Liver (tissue), 9 donors: ENCODE measurements around the gene B3GALT5. TPM values are rescaled to one million over a fixed set of nuclear protein-coding genes. Genes with fewer than 3 reads are reported as not detected.

ENCODE experiments used
- DNase-seq: peaks from one replicate; pipeline ENCODE4 v3.0.0-alpha.2; 2017; ENCODE audit warnings: low spot score
- H3K27ac ChIP-seq, 2 donors: one replicate each; pipeline ENCODE4 v1.7.0; 2013; ENCODE audit warnings: inconsistent platforms in 2 of 2, low read length in 2 of 2, control low read depth in 1 of 2, low read depth in 1 of 2, mild to moderate bottlenecking in 1 of 2
- H3K27me3 ChIP-seq, 4 donors: one replicate each; pipeline versions ENCODE4 v1.6.1 to v1.7.0; 2013; ENCODE audit warnings: low read length in 3 of 4, inconsistent platforms in 1 of 4, mild to moderate bottlenecking in 1 of 4, moderate library complexity in 1 of 4; ENCODE audit not compliant: control insufficient read depth in 4 of 4, insufficient read depth in 4 of 4
- H3K36me3 ChIP-seq, 4 donors: one replicate each; pipeline versions ENCODE4 v1.6.1 to v1.7.0; 2013; ENCODE audit warnings: low read length in 3 of 4, mild to moderate bottlenecking in 3 of 4, low read depth in 1 of 4, moderate library complexity in 1 of 4; ENCODE audit not compliant: control insufficient read depth in 4 of 4, insufficient read depth in 3 of 4
- H3K4me1 ChIP-seq, 4 donors: one replicate each; pipeline versions ENCODE4 v1.6.1 to v1.7.0; 2013; ENCODE audit warnings: low read length in 3 of 4, mild to moderate bottlenecking in 3 of 4, moderate library complexity in 1 of 4; ENCODE audit not compliant: control insufficient read depth in 4 of 4, insufficient read depth in 4 of 4
- H3K4me3 ChIP-seq, 3 donors: one replicate each; pipeline versions ENCODE4 v1.6.1 to v1.7.0; 2013; ENCODE audit warnings: low read length in 3 of 3, control low read depth in 1 of 3, low read depth in 1 of 3, mild to moderate bottlenecking in 1 of 3
- H3K9ac ChIP-seq, 2 donors: one replicate each; pipeline ENCODE4 v1.7.0; 2013; ENCODE audit warnings: low read length in 2 of 2, mild to moderate bottlenecking in 2 of 2, moderate library complexity in 2 of 2, control low read depth in 1 of 2, low read depth in 1 of 2
- H3K9me3 ChIP-seq, 4 donors: one replicate each; pipeline versions ENCODE4 v1.6.1 to v1.7.0; 2013; ENCODE audit warnings: low read length in 3 of 4; ENCODE audit not compliant: control insufficient read depth in 4 of 4
- EGR1 ChIP-seq, 2 donors: IDR thresholded peaks; 2 replicates each; pipeline ENCODE4 v1.6.1; 2016 to 2018; ENCODE audit warnings: antibody characterized with exemption in 2 of 2, low read depth in 2 of 2
- FOXA1 ChIP-seq: IDR thresholded peaks from 2 replicates; pipeline ENCODE4 v1.6.1; 2016; ENCODE audit warnings: antibody characterized with exemption
- FOXA2 ChIP-seq: IDR thresholded peaks from 2 replicates; pipeline ENCODE4 v1.6.1; 2016; ENCODE audit warnings: antibody characterized with exemption
- GABPA ChIP-seq, 2 donors: IDR thresholded peaks in 1 of 2; conservative IDR thresholded peaks in 1 of 2; 2 replicates each; pipeline ENCODE4 v1.6.1; 2016; ENCODE audit warnings: antibody characterized with exemption in 2 of 2, mild to moderate bottlenecking in 1 of 2, moderate library complexity in 1 of 2
- HNF4A ChIP-seq, 2 donors: conservative IDR thresholded peaks; 2 replicates each; pipeline ENCODE4 v1.6.1; 2016; ENCODE audit warnings: antibody characterized with exemption in 2 of 2, mild to moderate bottlenecking in 2 of 2
- HNF4G ChIP-seq: IDR thresholded peaks from 2 replicates; pipeline ENCODE4 v1.6.1; 2016; ENCODE audit warnings: antibody characterized with exemption
- JUND ChIP-seq, 2 donors: IDR thresholded peaks; 2 replicates each; pipeline ENCODE4 v1.6.1; 2016; ENCODE audit warnings: antibody characterized with exemption in 2 of 2
- MAX ChIP-seq: IDR thresholded peaks from 2 replicates; pipeline ENCODE4 v1.6.1; 2016; ENCODE audit warnings: antibody characterized with exemption
- NR2F2 ChIP-seq: IDR thresholded peaks from 2 replicates; pipeline ENCODE4 v1.6.1; 2016; ENCODE audit warnings: antibody characterized with exemption
- RAD21 ChIP-seq, 2 donors: IDR thresholded peaks; 2 replicates each; pipeline ENCODE4 v1.6.1; 2016; ENCODE audit warnings: antibody characterized with exemption in 2 of 2, mild to moderate bottlenecking in 2 of 2
- REST ChIP-seq: IDR thresholded peaks from 2 replicates; pipeline ENCODE4 v1.6.1; 2016; ENCODE audit warnings: antibody characterized with exemption, mild to moderate bottlenecking
- RXRA ChIP-seq, 2 donors: IDR thresholded peaks; 2 replicates each; pipeline ENCODE4 v1.6.1; 2017 to 2018; ENCODE audit warnings: antibody characterized with exemption in 2 of 2, mild to moderate bottlenecking in 1 of 2
- SP1 ChIP-seq: IDR thresholded peaks from 2 replicates; pipeline ENCODE4 v1.6.1; 2018; ENCODE audit warnings: antibody characterized with exemption, mild to moderate bottlenecking
- TAF1 ChIP-seq: conservative IDR thresholded peaks from 2 replicates; pipeline ENCODE4 v1.6.1; 2016; ENCODE audit warnings: antibody characterized with exemption, mild to moderate bottlenecking
- YY1 ChIP-seq: IDR thresholded peaks from 2 replicates; pipeline ENCODE4 v1.6.1; 2016; ENCODE audit warnings: antibody characterized with exemption, mild to moderate bottlenecking
- ZBTB33 ChIP-seq: IDR thresholded peaks from 2 replicates; pipeline ENCODE4 v1.6.1; 2016; ENCODE audit warnings: antibody characterized with exemption
- WGBS: extraction: QIAGEN DNeasy Blood & Tissue Kit; methylation state at CpG from one replicate; pipeline ENCODE4 v1.1.7; 2013; 5-methylcytosine and 5-hydroxymethylcytosine counted together
- polyA plus RNA-seq, 2 donors: library from polyadenylated mRNA; stranded (reverse) in 1 of 2; unstranded in 1 of 2; fragments of 200-250 nt in 1 of 2; fragments of >200 nt in 1 of 2; fragmentation: Nextera tagmentation in 1 of 2; extraction: Ambion mirVana in 1 of 2; gene quantifications; one replicate each; pipeline versions ENCODE4 v1.2.1 to v1.2.3, GENCODE V29; 2013 to 2015
- total RNA-seq, 2 donors: library from RNA; depleted of rRNA; stranded (reverse); fragments of >200 nt; gene quantifications; one replicate each; pipeline ENCODE4 v1.2.3, GENCODE V29; 2014
- TF ChIP-seq, protein P1 (sequence below): fragments of 150-350 bp; IDR thresholded peaks from 2 replicates; pipeline ENCODE4 v1.5.1; 2017; ENCODE audit warnings: improper control_type of control experiment, low read depth, low read length; ENCODE audit not compliant: missing input control
- TF ChIP-seq, protein P2 (sequence below): IDR thresholded peaks from 2 replicates; pipeline ENCODE4 v1.6.1; 2016; ENCODE audit warnings: antibody characterized with exemption
- donor health status: healthy.
- donor health status: healthy.
- donor health status: healthy.
- donor health status: healthy.
- donor health status: healthy.

Gene B3GALT5
- total and polyA plus RNA-seq, 4 donors, result 0.05 to 0.33 (median 0.10) TPM

DNA sequence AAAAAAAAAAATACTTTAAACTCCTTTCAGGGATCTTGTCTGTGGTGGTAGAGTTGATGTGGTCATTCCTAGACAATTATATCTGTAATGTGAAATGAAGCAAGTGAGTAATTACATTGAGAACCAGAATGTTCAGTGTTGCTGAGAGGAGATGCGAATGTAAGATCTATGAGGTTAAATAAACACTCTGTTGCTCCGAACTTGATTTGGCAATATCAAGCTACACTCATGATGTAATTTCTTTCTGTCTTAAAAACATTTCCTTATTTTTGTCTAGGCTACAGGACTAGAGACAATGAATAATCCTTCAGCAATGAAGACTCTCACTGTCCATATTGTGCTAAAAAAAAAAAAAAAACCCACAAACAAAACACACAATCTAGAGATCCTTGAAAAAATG is 69.1 kb downstream of the B3GALT5 start:
- DNase-seq, result no peak
- Histone ChIP-seq H3K27me3 (no peaks in the 10 kb centered on the region), H3K9me3 (no peaks in the 10 kb centered on the region), H3K4me3 (no peak overlapping the region), H3K36me3 (no peaks in the 10 kb centered on the region), H3K4me1 (no peaks in the 10 kb centered on the region), H3K9ac (no peak overlapping the region), H3K27ac (no peak overlapping the region)
- TF ChIP-seq JUND (IDR thresholded peaks at IDR 0.05) (no peak), MAX (no peak), RAD21 (IDR thresholded peaks at IDR 0.05) (no peak), GABPA (IDR thresholded peaks at IDR 0.05 in 1 of 2, conservative IDR thresholded peaks at IDR 0.05 in 1 of 2) (no peak), FOXA1 (no peak), HNF4G (no peak), RXRA (IDR thresholded peaks at IDR 0.05) (no peak), EGR1 (IDR thresholded peaks at IDR 0.05; ENCODE audit: low read depth in 2 of 2) (no peak), YY1 (no peak), NR2F2 (no peak), FOXA2 (no peak), TAF1 (no peak), SP1 (no peak)
- TF ChIP-seq, protein P1, sequence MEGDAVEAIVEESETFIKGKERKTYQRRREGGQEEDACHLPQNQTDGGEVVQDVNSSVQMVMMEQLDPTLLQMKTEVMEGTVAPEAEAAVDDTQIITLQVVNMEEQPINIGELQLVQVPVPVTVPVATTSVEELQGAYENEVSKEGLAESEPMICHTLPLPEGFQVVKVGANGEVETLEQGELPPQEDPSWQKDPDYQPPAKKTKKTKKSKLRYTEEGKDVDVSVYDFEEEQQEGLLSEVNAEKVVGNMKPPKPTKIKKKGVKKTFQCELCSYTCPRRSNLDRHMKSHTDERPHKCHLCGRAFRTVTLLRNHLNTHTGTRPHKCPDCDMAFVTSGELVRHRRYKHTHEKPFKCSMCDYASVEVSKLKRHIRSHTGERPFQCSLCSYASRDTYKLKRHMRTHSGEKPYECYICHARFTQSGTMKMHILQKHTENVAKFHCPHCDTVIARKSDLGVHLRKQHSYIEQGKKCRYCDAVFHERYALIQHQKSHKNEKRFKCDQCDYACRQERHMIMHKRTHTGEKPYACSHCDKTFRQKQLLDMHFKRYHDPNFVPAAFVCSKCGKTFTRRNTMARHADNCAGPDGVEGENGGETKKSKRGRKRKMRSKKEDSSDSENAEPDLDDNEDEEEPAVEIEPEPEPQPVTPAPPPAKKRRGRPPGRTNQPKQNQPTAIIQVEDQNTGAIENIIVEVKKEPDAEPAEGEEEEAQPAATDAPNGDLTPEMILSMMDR, result no peak
- 67% methylated on average over 2 of the region's 2 CpGs for WGBS

GRCh38 chr21:39685236-39685635 is 72.5 kb downstream of the B3GALT5 start:
- Histone ChIP-seq H3K9me3 (no peaks in the 10 kb centered on the region), H3K9ac (no peak overlapping the region), H3K36me3 (no peaks in the 10 kb centered on the region), H3K27me3 (peaks cover 0 to 6% (median 0%) of the 10 kb centered on the region in 4 donors), H3K4me3 (no peak overlapping the region), H3K4me1 (no peaks in the 10 kb centered on the region), H3K27ac (no peak overlapping the region)
- DNase-seq, result no peak
- 52% methylated on average over 1 of the region's 1 CpG for WGBS
- TF ChIP-seq GABPA (IDR thresholded peaks at IDR 0.05 in 1 of 2, conservative IDR thresholded peaks at IDR 0.05 in 1 of 2), result no peak
- no peak for TF ChIP-seq NR2F2
- TF ChIP-seq YY1, result no peak
- TF ChIP-seq, protein P1, result no peak
- no peak for TF ChIP-seq TAF1
- no peak for TF ChIP-seq JUND (IDR thresholded peaks at IDR 0.05)
- no peak for TF ChIP-seq RXRA (IDR thresholded peaks at IDR 0.05)
- TF ChIP-seq HNF4G, result no peak
- TF ChIP-seq, protein P2, sequence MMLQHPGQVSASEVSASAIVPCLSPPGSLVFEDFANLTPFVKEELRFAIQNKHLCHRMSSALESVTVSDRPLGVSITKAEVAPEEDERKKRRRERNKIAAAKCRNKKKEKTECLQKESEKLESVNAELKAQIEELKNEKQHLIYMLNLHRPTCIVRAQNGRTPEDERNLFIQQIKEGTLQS, result no peak
- TF ChIP-seq MAX, result no peak
- TF ChIP-seq FOXA2, result no peak
- TF ChIP-seq HNF4A (conservative IDR thresholded peaks at IDR 0.05), result no peak
- no peak for TF ChIP-seq EGR1 (IDR thresholded peaks at IDR 0.05; ENCODE audit: low read depth in 2 of 2)
- TF ChIP-seq ZBTB33, result no peak
- no peak for TF ChIP-seq SP1
- no peak for TF ChIP-seq RAD21 (IDR thresholded peaks at IDR 0.05)
- TF ChIP-seq REST, result no peak
